ENCODE data around the gene RASGRF2.

RASGRF2 gene

DNA sequence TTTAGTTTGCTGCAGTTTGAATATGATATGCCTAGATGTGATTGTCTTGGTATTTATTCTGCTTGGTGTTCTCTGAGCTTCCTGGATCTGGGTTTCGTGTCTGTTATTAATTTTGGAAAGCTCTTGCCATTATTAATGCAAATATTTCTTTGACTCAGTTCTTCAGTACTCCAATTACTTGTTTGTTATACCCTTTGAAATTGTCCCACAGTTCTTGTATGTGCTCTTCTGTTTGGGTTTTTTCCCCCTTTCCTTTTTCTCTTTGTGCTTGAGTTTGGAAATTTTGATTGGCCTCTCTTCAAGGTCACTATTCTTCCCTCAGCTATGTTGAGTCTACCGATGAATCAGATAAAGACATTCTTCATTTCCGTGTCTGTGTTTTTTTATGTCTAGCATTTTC, 176.4 kb downstream of the RASGRF2 start:
- TF ChIP-seq CTCF (IDR thresholded peaks at IDR 0.05; ENCODE audit: control insufficient read depth, insufficient read depth, low read depth, low read length, missing control alignments) = no peak
- no peak overlapping the region for H3K4me3 ChIP-seq (ENCODE audit: control insufficient read depth, low read depth, low read length)
- DNase-seq (ENCODE audit: low read depth) = no peak

- no peak for TF ChIP-seq CTCF (IDR thresholded peaks at IDR 0.05; ENCODE audit: control insufficient read depth, insufficient read depth, low read depth, low read length, missing control alignments)
- no peak for DNase-seq (ENCODE audit: low read depth)
- H3K4me3 ChIP-seq (ENCODE audit: control insufficient read depth, low read depth, low read length) = no peak overlapping the region
These were observed 177.7 kb downstream of the RASGRF2 start for GRCh38 chr5:81137833-81138232.

- H3K4me3 ChIP-seq (ENCODE audit: control insufficient read depth, low read depth, low read length) = no peak overlapping the region
- DNase-seq (ENCODE audit: low read depth) = no peak
- no peak for TF ChIP-seq CTCF (IDR thresholded peaks at IDR 0.05; ENCODE audit: control insufficient read depth, insufficient read depth, low read depth, low read length, missing control alignments)
These were observed 180.3 kb downstream of the RASGRF2 start for GRCh38 chr5:81140441-81140840.

- no peak overlapping the region for H3K4me3 ChIP-seq (ENCODE audit: control insufficient read depth, low read depth, low read length)
- DNase-seq (ENCODE audit: low read depth) = peak; percentile 57
- no peak for TF ChIP-seq CTCF (IDR thresholded peaks at IDR 0.05; ENCODE audit: control insufficient read depth, insufficient read depth, low read depth, low read length, missing control alignments)
These were observed 180.8 kb downstream of the RASGRF2 start for GRCh38 chr5:81140943-81141342.

DNA sequence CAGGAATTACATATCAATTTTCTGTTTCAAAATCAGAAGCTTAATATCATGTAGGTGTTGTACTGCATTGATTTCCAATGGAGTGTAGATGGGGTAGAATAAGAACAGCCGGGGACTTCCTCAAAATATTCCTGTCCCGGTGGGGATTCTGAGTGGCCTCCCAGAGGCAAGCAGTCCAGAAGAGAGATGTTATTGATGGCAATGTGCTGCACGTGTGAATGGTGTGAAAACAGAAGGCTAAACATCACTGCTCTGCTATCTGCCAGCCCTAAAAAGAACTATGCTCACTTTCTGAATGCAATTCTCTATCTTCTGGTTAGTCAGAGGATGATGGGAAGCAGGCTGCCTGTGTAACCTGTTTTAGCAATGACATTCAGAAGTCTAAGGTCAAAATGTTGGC, 181.9 kb downstream of the RASGRF2 start:
- H3K4me3 ChIP-seq (ENCODE audit: control insufficient read depth, low read depth, low read length) = no peak overlapping the region
- no peak for TF ChIP-seq CTCF (IDR thresholded peaks at IDR 0.05; ENCODE audit: control insufficient read depth, insufficient read depth, low read depth, low read length, missing control alignments)
- no peak for DNase-seq (ENCODE audit: low read depth)

GRCh38 chr5:81145329-81145935, 185.3 kb downstream of the RASGRF2 start:
- no peak overlapping the region for H3K4me3 ChIP-seq (ENCODE audit: control insufficient read depth, low read depth, low read length)
- no peak for DNase-seq (ENCODE audit: low read depth)
- no peak for TF ChIP-seq CTCF (IDR thresholded peaks at IDR 0.05; ENCODE audit: control insufficient read depth, insufficient read depth, low read depth, low read length, missing control alignments)

GRCh38 chr5:81146031-81146430, 185.9 kb downstream of the RASGRF2 start:
- no peak overlapping the region for H3K4me3 ChIP-seq (ENCODE audit: control insufficient read depth, low read depth, low read length)
- DNase-seq (ENCODE audit: low read depth) = no peak
- no peak for TF ChIP-seq CTCF (IDR thresholded peaks at IDR 0.05; ENCODE audit: control insufficient read depth, insufficient read depth, low read depth, low read length, missing control alignments)
